NCI-H2196 treated with DMSO at 0.1 percent for 48 hours (cell line): ENCODE results near the gene HMGCS2.
"Not testable (repeated sequence)": the region's sequence is repeated elsewhere in the genome, so short reads cannot be mapped to it uniquely, and the experiment has no call there.

Experiments used
- DNase-seq: peaks from one replicate; lab custom pipeline; 2025; ENCODE audit not compliant: unreplicated experiment; lab: John Stamatoyannopoulos, UW

The HMGCS2 gene

DNA sequence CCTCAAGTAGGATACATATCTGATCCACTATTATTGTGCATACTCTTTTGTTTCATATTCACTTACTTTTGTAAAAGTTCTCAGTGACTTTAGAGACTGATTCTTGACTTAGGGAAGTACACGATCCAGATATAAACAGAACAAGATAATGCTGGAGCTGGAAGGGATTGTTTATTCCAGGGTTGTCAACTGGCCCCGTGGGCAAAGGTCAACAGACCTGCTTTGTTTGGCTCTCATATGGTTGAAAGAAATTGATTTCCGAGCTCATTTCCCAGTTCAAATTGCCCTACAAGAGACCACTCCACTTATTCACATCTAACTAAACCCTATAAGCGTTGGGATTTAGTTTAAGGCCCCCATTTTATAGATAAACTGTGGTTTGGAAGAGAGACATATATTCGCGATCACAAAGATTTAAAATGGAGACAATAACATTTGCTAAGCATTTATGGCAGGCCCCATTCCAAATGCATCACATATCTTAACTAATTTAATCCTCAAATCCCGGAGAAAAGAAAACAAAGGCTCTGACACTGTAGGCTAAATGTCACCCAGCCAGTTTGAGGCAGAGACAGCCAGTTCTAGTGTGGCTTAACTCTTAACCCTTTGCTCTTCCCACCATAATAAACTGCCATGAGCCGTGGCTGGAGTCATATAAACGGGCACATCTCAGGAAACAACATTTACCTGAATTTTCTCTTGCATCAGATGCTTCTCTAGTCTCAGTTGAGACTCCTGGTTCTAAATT lies 21.9 kb upstream of the HMGCS2 start:
- no peak for DNase-seq

DNA sequence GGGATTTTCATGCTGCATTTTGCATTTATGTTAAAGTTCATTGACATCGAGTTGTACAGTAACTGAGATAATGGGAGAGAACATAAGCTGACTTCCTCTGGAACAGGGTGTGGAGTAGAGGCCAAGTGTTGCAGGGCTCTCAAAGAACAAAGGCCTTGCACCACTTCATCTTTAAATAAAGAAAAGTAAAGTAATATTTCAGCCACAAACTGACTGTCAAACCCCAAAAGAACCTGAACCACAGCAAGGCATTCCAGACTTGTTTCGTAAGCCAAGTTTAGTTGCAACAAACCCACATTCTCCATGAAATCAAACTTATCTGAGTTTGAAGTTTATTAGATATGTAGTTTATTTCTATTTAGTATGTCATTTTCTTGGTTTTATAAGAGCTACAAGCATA lies 19.1 kb upstream of the HMGCS2 start:
- no peak for DNase-seq

DNA sequence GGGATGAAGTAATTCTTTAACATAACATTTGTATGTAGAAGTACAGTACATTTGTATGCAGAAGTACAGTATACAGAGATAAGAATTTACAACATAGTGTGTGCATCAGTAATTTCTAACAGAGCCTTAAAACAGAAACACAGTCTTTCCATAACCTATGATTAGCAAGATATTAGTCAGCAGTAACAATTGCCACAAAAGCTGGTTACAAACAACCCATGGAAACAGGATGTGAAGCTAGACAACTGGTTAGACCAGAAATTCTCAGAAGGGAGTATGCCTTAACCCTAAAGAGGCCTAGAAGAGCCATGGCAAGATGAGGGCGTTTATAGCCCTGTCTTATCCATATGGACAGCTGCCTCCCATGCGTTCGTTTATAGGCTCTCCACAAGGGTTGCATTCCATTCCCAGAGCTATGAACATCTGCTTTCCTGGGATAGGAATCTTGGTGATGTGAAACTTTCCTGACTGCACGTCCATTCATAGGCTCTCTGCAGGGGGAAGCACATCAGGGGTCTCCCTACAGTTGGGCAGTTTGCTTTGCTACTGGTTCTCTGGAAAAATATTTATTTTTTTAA lies 17.9 kb upstream of the HMGCS2 start:
- DNase-seq = not testable (repeated sequence)

DNA sequence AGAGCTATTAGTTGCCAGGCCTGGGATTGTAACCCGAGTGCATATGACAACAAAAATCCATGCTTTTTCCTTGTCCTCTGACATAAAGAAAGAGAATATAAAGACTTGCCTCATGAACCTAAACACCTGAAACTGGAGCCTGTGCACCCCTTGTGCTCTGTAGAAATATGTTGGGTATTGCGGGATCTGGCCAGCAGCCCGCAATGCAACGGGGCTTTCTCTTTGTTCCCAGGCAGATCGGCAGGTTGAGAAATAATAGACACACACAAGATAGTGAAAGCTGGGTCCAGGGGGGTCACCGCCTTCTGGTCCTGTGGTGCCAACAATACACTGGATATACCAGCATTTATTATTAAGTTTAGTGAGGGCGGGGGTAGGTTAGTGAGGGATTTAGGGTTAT lies 17.3 kb upstream of the HMGCS2 start:
- not testable (repeated sequence) for DNase-seq

DNA sequence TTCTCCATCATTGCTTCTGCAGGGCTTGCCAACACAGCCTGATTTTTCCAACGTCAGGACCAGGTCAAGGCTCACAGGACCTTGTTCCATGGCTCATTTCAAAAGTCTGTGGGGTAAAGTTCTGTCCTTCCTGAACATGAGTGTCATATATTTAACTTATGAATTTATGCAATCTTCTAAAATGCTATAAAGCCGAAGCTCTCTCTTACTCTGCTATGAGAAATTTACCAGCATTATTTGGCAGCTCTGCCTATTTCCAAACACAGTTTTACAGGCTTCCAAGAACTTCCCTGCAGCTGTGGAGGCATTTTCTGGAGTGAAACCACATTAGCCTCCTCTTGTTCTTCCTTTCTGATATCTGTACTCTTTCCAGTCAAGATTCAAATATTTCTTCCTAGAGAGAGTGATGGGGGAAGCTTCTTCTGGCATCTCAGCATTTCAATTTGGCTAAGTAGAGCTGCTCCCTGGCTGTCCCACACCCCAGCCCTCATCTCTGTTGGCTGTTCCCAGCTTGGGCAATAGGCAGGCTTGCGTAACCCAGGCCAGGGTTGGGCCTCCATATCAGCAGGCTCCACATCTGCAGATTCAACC lies 15.6 kb upstream of the HMGCS2 start:
- DNase-seq = no peak

DNA sequence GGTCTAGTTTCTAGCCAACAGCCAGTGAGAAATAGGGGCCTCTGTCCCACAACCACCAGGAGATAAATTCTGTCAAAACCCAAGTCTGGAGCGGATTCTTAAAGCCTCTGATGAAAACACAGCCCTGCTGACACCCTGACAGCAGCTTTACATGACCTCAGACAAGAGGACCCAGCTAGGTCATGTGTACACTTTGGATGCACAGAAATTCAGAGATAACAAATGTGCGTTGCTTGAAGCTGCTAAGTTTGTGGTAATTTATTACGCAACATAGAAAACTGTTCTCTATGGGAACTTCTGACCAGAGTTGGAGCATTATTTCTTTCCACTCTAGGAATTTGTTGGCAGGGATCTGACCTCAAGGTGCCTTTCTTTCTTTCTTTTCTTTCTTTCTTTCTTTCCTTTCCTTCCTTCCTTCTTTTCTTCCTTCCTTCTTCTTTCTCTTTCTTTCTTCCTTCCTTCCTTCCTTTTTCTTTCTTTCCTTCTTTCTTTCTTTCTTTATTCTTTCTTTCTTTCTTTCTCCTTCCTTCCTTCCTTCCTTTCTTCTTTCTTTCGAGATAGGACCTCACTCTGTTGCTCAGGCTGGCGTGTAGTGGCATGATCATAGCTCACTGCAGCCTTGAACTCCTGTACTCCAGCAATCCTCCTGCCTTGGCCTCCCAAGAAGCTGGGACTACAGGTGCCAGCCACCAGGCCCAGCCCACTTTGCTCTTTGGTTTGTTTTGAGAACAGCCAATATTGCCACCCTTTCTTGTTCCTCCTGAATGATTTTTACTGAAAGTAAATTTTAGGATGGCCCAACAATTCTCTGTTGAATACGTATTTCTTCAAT lies 14.9 kb upstream of the HMGCS2 start:
- no peak for DNase-seq

DNA sequence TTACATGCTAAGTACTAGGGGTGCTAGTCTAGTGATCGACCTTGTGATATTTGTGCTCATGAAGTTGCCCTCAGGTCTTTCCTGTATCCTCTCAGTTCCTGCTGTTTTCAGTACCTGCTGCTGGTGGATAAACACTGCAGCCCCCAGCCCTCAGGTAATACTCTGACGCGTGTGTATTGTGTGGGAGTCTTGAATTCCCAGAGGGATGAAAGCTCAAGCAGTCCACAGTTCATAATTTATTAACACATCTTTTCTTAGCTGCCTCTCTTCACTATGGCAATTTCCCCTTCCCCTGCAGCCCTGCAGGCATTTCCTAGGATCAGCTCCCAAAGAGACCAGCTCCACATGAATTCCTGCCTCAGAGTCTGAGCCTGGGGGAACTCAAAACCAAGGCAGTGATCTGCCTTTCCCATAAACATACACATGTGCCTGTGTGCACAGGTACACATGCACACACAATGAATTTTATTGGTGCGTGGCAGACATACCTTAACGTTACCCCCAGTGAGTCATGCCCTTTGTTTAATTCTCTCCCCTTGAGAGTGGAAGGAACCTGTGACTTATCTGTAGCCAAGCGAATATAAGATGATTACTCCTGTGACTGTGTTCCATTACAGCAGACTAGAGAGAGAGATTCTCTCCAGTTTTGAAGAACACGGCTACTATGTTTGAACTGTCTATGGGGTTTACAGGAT lies 14.1 kb upstream of the HMGCS2 start:
- DNase-seq = no peak

DNA sequence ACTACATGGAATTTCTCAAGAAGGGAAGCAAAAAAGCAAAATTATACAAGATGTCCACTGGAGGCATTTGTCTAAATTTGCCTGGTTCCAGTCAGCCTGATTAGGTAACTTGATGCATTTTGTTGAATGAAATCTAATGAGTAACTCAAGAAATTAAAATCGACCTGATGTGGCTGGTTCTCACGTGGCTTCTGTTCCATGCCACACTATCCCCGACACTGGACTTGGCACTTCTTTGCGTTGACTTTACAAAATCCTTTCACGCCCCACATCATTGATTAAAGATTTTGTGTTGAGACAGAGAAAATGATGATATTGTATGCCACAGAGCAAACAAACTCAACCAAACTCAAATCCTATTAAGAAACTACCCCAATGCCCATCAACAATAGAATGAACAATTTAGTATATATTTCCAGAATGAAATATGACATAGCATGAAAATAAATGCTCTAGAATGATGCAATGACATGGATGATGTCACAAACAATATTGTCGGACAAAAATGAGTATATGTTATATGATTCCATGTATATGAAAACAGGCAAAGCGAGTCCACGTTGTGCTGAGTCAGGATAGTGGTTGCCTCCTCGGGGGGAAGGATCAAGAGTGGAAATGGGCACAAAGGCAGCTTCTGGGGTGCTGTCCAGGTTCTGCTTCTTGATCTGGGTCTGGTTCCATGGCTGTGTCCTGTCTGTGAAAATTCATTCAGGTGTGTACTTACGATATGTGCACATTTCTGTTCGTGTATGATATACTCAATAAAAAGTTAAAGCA lies 12.9 kb upstream of the HMGCS2 start:
- no peak for DNase-seq

DNA sequence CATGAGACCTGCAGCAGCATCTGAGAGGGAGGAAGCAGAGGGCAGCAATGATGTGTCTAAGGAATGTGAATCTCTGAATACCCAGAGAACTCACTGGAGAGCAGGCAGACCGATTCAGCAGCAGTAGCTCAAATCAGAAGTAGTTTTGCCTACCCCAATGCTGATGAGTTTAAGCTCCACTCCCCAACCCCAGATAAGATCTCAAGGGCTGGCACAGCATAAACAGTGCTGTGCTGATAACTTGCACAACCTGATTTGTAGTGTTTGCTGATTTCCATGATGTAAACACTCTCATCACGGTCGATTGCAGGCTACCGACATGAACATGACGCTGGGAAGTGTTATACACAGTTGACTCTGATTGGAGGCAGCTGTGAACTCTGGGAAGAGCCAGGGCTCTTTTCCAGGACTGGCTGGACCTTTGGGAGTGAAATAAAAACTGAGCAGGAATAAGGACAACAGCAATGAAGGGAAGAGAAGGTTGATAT lies 11.2 kb upstream of the HMGCS2 start:
- DNase-seq = no peak

DNA sequence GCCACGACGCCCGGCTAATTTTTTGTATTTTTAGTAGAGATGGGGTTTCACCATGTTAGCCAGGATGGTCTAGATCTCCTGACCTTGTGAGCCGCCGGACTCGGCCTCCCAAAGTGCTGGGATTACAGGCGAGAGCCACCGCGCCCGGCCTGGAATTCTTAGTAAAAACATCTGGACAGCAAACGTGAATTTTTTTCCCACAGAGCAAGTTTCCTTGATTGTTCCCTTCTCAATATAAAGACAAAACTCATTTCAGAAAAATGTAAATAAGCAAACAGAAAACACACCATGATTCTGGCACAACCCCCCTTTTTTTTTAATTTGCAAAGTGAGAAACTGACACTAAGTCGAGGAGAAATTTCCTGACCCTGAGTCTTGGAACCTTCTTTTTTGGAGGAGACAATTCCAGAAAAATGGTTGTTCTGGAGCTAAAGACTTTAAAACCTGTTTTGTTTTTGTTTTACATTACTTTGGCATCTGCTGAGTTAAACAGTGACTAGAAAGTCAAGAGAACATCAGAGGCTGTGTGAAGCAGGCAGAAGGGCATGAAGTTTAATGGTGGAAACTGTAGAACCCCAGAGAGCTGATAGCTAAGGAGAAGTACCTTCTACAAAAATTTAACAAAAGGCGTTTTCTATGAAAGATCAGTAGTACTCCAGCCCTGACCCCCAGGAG lies 10.3 kb upstream of the HMGCS2 start:
- no peak for DNase-seq

DNA sequence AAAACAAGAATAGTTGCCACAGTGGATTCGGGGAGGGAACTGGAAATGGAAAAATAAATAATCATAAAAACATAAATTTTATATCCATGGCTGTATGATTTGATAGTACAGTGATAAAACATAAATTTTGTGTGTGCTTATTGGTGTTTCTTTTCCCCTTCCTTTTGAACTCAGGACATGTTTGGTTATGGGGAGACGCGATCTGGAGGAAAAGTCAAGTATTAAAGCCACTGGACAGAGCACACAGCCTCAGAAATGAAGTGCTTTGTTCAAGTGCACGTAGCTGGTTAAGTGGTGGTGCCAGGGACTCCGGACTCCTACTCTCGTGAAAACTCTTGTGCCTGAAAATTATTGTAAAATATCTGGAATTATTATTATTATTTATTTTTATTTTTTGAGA lies 9.7 kb upstream of the HMGCS2 start:
- DNase-seq = no peak

DNA sequence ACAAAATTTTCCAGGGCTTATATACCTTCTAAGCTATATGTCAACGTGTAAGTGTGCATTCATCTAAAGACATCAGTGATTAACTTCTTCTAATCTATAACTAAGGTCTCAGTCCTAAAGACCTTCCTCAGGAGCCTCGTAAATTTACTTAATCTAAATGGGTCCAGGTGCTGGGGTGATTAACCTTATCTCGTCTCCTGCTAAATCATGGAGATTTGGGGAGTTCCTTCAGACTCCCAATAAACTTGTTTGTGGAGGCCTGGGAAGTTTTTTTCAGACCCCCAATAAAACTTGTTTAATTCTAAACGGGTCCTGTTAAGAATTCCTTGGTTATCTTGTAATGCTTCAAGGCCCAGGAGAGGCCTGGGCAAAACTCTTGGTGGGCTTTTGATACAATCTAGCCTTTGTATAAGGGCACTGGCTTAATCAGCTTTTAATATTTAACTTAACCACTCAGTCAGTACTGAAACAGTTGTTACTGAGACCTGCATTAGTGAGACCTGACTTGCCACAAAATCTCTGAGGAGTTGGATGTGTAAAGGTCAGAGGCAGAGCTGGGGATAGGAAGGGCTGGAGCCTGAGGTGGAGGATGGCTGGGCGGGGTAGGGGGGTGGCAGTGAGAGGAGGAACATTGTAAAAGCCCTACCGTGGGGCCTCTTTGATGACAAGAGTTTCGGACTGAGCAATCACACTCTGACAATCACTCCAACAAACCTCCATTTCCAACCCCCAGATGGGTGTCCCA lies 6.2 kb upstream of the HMGCS2 start:
- no peak for DNase-seq

DNA sequence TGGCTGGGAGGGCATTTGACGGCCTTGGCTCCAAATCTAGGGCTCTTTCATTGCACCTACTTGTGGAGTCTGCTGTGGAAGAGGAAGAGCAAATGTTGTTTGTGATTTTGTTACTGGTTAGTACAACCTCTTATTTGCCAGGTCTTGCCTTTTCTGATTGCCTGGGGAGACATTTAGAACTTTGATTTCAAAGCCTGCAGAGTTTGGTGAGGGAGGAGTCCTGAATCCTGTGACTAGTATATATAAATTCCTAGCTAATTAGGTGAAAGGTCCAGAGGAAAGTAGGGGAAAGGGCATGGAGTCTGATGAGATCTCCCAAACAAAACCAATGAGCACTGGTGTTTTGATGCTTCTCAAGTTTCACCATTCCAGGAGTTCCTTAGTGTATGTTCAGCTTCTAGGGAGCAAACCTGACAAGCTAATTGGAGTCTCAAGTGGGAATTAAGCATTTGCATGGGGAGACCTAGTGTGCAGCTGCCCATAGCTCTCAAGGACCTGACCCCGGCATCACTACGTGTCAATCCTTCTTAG lies 5.1 kb upstream of the HMGCS2 start:
- no peak for DNase-seq

DNA sequence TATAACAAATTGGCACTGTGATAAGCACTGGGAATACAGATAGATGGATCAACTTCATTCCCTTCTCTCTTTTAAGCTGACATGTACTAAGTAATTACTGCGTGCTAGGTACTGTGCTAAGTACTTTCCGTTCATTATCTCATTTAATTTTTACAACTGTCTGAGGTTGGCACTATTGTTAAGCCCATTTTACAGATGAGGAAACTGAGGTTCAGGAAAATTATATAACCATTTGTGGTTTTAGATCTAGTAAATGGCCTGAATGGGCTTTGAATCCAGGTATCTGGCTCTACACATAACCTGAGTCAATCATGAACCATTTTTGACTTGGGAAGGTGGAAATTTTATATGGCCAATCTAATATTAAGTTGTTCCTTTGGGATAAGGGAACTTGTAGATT lies 3.6 kb upstream of the HMGCS2 start:
- DNase-seq = no peak

DNA sequence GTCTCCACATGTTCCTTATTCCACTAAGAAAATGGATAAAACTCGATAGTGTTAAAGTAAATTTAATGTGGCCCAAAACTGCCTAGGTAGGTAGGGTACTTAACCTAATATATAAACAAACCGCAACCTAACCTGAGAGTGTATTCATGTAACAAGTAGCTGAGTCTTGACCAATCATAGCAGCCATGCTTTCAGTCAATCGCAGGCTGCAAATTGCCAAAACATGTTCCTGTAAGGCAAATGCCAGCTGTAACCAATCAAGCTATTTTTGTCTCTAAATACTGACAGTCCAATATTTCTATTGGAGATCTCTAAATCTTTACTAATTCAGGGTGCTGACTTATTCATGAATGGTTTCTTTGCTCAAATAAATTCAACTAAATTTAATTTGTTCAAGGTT lies 3.1 kb upstream of the HMGCS2 start:
- DNase-seq = no peak

DNA sequence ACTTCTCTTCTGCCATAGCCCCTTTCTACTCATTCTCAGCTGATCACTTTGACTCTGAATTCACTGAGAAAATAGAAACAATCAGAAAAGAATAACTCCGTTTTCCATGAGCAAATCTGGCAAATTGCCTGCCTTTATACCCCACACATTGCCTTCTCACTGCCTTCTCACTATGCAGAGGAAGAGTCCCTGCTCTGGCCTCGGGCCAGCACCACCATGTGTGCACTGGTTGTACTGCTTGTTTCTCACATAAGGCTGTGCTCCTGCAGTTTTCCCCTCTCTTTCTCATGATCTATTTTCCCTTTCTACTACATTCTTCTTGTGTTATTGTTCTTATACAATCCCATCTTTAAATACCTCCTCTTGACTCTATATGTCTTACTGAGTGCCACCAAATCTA lies 2.3 kb upstream of the HMGCS2 start:
- DNase-seq = no peak

DNA sequence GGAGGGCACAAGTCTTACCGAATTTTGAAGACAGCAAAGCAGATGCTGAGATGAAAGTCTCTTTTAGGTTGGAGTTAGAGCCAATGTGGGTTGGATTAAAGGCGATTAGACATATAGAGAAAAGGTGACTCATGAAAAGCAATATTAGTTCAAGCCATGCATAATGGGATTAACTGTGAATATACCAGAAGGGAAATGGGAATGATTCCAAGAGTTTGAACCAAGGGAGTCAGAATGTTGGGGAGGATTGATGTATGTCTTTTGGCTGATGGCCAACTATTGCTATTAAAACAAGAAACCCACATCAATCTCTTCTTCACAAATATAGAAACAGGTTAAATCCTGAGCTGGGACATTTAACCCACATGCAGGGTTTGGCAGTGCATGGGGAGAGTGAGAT lies 1.2 kb downstream of the HMGCS2 start:
- DNase-seq = no peak

DNA sequence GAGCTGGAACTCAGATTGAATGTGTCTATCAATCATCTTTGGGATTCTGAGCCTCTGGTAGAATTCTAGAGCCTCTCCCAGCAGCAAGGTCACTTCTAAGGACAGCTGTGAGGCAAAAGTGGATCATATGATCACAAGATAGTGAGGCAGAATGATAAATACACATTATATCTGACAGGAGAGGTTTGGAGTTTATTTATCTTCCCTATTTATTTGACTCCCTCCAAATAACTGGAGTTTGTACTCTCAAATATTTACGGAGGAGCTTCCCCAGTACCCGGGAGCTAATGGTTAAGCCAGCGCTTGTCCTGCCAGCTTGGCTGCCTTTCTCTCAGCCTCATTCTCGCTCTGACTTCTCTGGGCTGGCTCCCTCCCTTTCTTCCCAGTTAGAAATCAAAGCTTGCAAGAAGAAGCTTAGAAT lies 2.3 kb downstream of the HMGCS2 start:
- DNase-seq = no peak

DNA sequence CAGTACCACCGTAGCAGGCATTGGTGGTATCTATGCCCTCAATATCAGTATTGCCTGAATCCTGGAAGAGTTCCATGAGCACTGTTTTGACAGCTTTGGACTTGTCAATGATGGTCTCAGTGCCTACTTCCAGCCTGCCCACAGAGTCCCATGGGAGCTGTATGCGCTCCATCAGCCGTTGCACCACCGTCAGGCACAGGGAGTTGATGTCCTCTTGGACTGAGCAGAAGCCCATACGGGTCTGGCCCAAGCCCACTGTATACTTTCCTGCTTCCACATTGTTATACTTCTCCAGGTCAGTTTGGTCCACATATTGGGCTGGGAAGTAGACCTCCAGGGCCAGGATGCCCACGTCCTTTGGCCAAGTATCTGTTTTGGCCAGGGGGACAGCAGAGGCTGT lies 4.5 kb downstream of the HMGCS2 start:
- DNase-seq = no peak
